Measurements from ENCODE around the gene CDK7. TPM values are rescaled to one million over a fixed set of nuclear protein-coding genes. Genes with fewer than 3 reads are reported as not detected.

CDK7 gene
- total RNA-seq, 1 experiment from 2014 or later = 51.6 TPM

DNA sequence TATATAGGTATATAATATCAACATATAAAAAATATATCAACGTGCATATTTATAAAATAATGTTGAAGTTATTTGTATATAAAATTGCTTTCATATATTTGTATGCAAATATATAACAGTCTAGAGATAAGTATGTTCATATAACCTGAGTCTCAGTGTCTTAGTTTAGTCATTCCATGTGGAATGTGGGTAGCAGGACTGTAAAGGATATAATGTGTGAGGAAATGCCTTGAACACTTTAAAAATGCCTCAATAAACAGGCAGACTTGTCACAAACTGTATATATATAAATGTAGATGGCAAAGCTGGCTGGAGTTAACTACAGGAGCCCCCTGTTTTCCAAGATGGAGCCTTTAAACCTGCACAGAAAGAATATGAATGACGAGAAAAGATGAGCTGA, 49.5 kb downstream of the CDK7 start:
- Histone ChIP-seq H2AFZ (no peak overlapping the region), H3K4me2 (no peak overlapping the region), H3K4me1 (replicated peaks; ENCODE audit: insufficient read depth) (no peaks in the 10 kb centered on the region), H3K9me3 (ENCODE audit: insufficient read depth, low read depth) (no peaks in the 10 kb centered on the region), H3K79me2 (ENCODE audit: low read depth) (no peaks in the 10 kb centered on the region), H3K36me3 (ENCODE audit: low read depth) (no peaks in the 10 kb centered on the region), H3K27me3 (ENCODE audit: insufficient read depth, low read depth) (no peaks in the 10 kb centered on the region), H3K9me2 (ENCODE audit: insufficient read depth) (no peaks in the 10 kb centered on the region), H4K20me1 (ENCODE audit: insufficient read depth) (no peaks in the 10 kb centered on the region), H3K27ac (no peak overlapping the region), H3F3A (ENCODE audit: insufficient read depth, low read depth) (no peaks in the 10 kb centered on the region; the same call in 1 of the 2 replicates), H3K4me3 (no peak overlapping the region)
- ChIA-PET POLR2A (ENCODE audit: unreplicated experiment) (no interaction called here), CTCF (no interaction called here)
- TF ChIP-seq CTCF (conservative IDR thresholded peaks at IDR 0.05) = no peak
- no peak for TF ChIP-seq EZH2 (IDR thresholded peaks at IDR 0.05; ENCODE audit: low read depth)
- no peak for DNase-seq
- BruUV-seq (replicated peaks) = no TSS peak
- intact Hi-C loops (cut with micrococcal nuclease; ENCODE audit: unreplicated experiment) = no loop called here

GRCh38 chr5:69285448-69286116, 50.9 kb downstream of the CDK7 start:
- Histone ChIP-seq H3K79me2 (ENCODE audit: low read depth) (no peaks in the 10 kb centered on the region), H3K4me3 (no peak overlapping the region), H3K9me2 (ENCODE audit: insufficient read depth) (no peaks in the 10 kb centered on the region), H3K4me1 (replicated peaks; ENCODE audit: insufficient read depth) (no peaks in the 10 kb centered on the region), H3K27me3 (ENCODE audit: insufficient read depth, low read depth) (no peaks in the 10 kb centered on the region), H3K4me2 (no peak overlapping the region), H3K9me3 (ENCODE audit: insufficient read depth, low read depth) (no peaks in the 10 kb centered on the region), H4K20me1 (ENCODE audit: insufficient read depth) (no peaks in the 10 kb centered on the region), H3K27ac (no peak overlapping the region), H2AFZ (no peak overlapping the region), H3F3A (ENCODE audit: insufficient read depth, low read depth) (no peaks in the 10 kb centered on the region; the same call in 1 of the 2 replicates), H3K36me3 (ENCODE audit: low read depth) (no peaks in the 10 kb centered on the region)
- POLR2A ChIA-PET (ENCODE audit: unreplicated experiment) = no interaction called here
- intact Hi-C loops (cut with micrococcal nuclease; ENCODE audit: unreplicated experiment) = no loop called here
- no TSS peak for BruUV-seq (replicated peaks)
- no peak for TF ChIP-seq EZH2 (IDR thresholded peaks at IDR 0.05; ENCODE audit: low read depth)
- TF ChIP-seq CTCF (conservative IDR thresholded peaks at IDR 0.05) = no peak
- CTCF ChIA-PET = no interaction called here
- DNase-seq = no peak

GRCh38 chr5:69288069-69288468, 53.4 kb downstream of the CDK7 start:
- intact Hi-C loops (cut with micrococcal nuclease; ENCODE audit: unreplicated experiment) = no loop called here
- Histone ChIP-seq H3F3A (ENCODE audit: insufficient read depth, low read depth) (peaks cover 4% of the 10 kb centered on the region; the same call in 1 of the 2 replicates), H4K20me1 (ENCODE audit: insufficient read depth) (no peaks in the 10 kb centered on the region), H3K36me3 (ENCODE audit: low read depth) (0 out of 2 replicates have a peak, but pooled peaks cover 3% of the 10 kb centered on the region), H3K4me3 (no peak overlapping the region), H3K79me2 (ENCODE audit: low read depth) (no peaks in the 10 kb centered on the region), H3K9me3 (ENCODE audit: insufficient read depth, low read depth) (no peaks in the 10 kb centered on the region), H3K9me2 (ENCODE audit: insufficient read depth) (no peaks in the 10 kb centered on the region), H2AFZ (no peak overlapping the region), H3K27me3 (ENCODE audit: insufficient read depth, low read depth) (no peaks in the 10 kb centered on the region), H3K27ac (no peak overlapping the region), H3K4me2 (no peak overlapping the region), H3K4me1 (replicated peaks; ENCODE audit: insufficient read depth) (no peaks in the 10 kb centered on the region)
- no TSS peak for BruUV-seq (replicated peaks)
- no peak for DNase-seq
- POLR2A ChIA-PET (ENCODE audit: unreplicated experiment) = no interaction called here
- no peak for TF ChIP-seq EZH2 (IDR thresholded peaks at IDR 0.05; ENCODE audit: low read depth)
- no peak for TF ChIP-seq CTCF (conservative IDR thresholded peaks at IDR 0.05)
- CTCF ChIA-PET = no interaction called here
